Spleen (tissue), 11 donors: ENCODE data around the gene HID1. TPM values are rescaled to one million over a fixed set of nuclear protein-coding genes. Genes with fewer than 3 reads are reported as not detected.
"Not testable (repeated sequence)": the region's sequence is repeated elsewhere in the genome, so short reads cannot be mapped to it uniquely, and the experiment has no call there.

ENCODE experiments used
- DNase-seq: peaks from one replicate; pipeline ENCODE4 v3.0.0-alpha.2; 2020
- H3K27ac ChIP-seq, 8 donors: fragments of 200-600 bp; sonication (generic) in 7 of 8; 1 replicate in 4 of 8; 2 replicates in 4 of 8; pipeline versions ENCODE4 v1.5.0 to v1.8.0; 2016 to 2021; ENCODE audit warnings: inconsistent platforms in 4 of 8, mild to moderate bottlenecking in 4 of 8, moderate library complexity in 1 of 8
- H3K27me3 ChIP-seq, 7 donors: fragments of 200-600 bp; sonication (generic) in 6 of 7; replicated peaks in 1 of 7; 1 replicate in 4 of 7; 2 replicates in 3 of 7; pipeline versions ENCODE4 v1.5.0 to v1.8.0; 2016 to 2021; ENCODE audit warnings: inconsistent platforms in 3 of 7, mild to moderate bottlenecking in 1 of 7
- H3K36me3 ChIP-seq, 6 donors: fragments of 200-600 bp; sonication (generic) in 5 of 6; 1 replicate in 4 of 6; 2 replicates in 2 of 6; pipeline versions ENCODE4 v1.5.0 to v1.8.0; 2016 to 2021; ENCODE audit warnings: inconsistent platforms in 2 of 6
- H3K4me1 ChIP-seq, 6 donors: fragments of 200-600 bp; sonication (generic) in 5 of 6; 1 replicate in 3 of 6; 2 replicates in 3 of 6; pipeline versions ENCODE4 v1.5.0 to v1.8.0; 2016 to 2021; ENCODE audit warnings: inconsistent platforms in 3 of 6
- H3K4me3 ChIP-seq, 8 donors: fragments of 200-600 bp; sonication (generic) in 7 of 8; 1 replicate in 4 of 8; 2 replicates in 4 of 8; pipeline versions ENCODE4 v1.5.0 to v1.8.0; 2016 to 2021; ENCODE audit warnings: inconsistent platforms in 4 of 8, mild to moderate bottlenecking in 4 of 8, moderate library complexity in 2 of 8
- H3K9me3 ChIP-seq, 8 donors: fragments of 200-600 bp; sonication (generic) in 7 of 8; 1 replicate in 4 of 8; 2 replicates in 4 of 8; pipeline versions ENCODE4 v1.5.0 to v1.8.0; 2016 to 2021; ENCODE audit warnings: inconsistent platforms in 4 of 8
- CTCF ChIP-seq, 11 experiments: fragments of 200-600 bp in 7 of 11; fragments of 450-650 bp in 4 of 11; sonication (generic) in 4 of 11; IDR thresholded peaks in 8 of 11; conservative IDR thresholded peaks in 3 of 11; 1 replicate in 7 of 11; 2 replicates in 4 of 11; pipeline versions ENCODE4 v1.4.0 to v1.8.0; 2016 to 2021; ENCODE audit warnings: antibody characterized with exemption in 11 of 11, inconsistent platforms in 4 of 11, mild to moderate bottlenecking in 1 of 11
- POLR2A ChIP-seq, 3 donors: fragments of 450-650 bp; IDR thresholded peaks; one replicate each; pipeline ENCODE4 v1.5.1; 2017; ENCODE audit warnings: antibody characterized with exemption in 3 of 3, mild to moderate bottlenecking in 1 of 3
- POLR2AphosphoS5 ChIP-seq, 3 donors: sonication (generic); formaldehyde crosslinking; IDR thresholded peaks; one replicate each; pipeline ENCODE4 v1.5.1; 2017; ENCODE audit warnings: antibody characterized with exemption in 3 of 3
- WGBS, 5 donors: extraction: QIAGEN DNeasy Blood & Tissue Kit in 3 of 5; methylation state at CpG; one replicate each; pipeline versions ENCODE4 v1.1.5 to v1.1.7; 2013 to 2018; 5-methylcytosine and 5-hydroxymethylcytosine counted together
- intact Hi-C: fragments of 100-400 bp; cut with DNase I; formaldehyde crosslinking; loops from one replicate; pipeline ENCODE4 v1.15.0; 2023; ENCODE audit warnings: low total_unique reads
- polyA plus RNA-seq, 3 donors: library from polyadenylated mRNA; stranded (reverse); fragments of 200-250 nt; gene quantifications; one replicate each; pipeline ENCODE4 v1.2.1, GENCODE V29; 2013
- total RNA-seq, 7 donors: library from RNA; depleted of rRNA in 3 of 7; stranded (reverse); fragments of >200 nt in 3 of 7; fragmentation: NEBNext Ultra II Directional in 4 of 7; extraction: Animal tissue kit (Norgen Biotek cat#: 25700) in 4 of 7; gene quantifications; one replicate each; pipeline versions ENCODE4 v1.1.0 to v1.2.1, GENCODE V29; 2016 to 2021
- donor health status: healthy with polysubstance abuse.
- donor health status: DM: no; HTN: no; CAD: no; lungs with moderate emphysema.
- donor health status: DM: no; HTN: no; CAD: no.
- donor health status: Bipolar disorder and iron deficiency.
- donor health status: healthy.
- donor health status: DM: no; HTN: no; CAD: no.
- donor health status: DM: yes; HTN: yes; CAD: no.

The HID1 gene
- total and polyA plus RNA-seq, 10 donors = 5.2 to 39.4 (median 24.8) TPM

GRCh38 chr17:75010683-75011400, 38.3 kb upstream of the HID1 start:
- WGBS, 5 donors = 79 to 88% (median 85%) methylated on average over 8 of the region's 8 CpGs
- DNase-seq = no peak
- H3K4me3 ChIP-seq = no peak overlapping the region
- TF ChIP-seq POLR2AphosphoS5 (IDR thresholded peaks at IDR 0.05) (no peak), CTCF (IDR thresholded peaks at IDR 0.05 in 8 of 11, conservative IDR thresholded peaks at IDR 0.05 in 3 of 11) (no peak), POLR2A (IDR thresholded peaks at IDR 0.05) (no peak)
- peaks cover 12 to 38% (median 24%) of the 10 kb centered on the region in 6 donors for H3K4me1 ChIP-seq
- H3K9me3 ChIP-seq = no peaks in the 10 kb centered on the region
- H3K36me3 ChIP-seq = peaks cover 0 to 3% (median 0%) of the 10 kb centered on the region in 6 donors
- H3K27ac ChIP-seq = no peak overlapping the region
- intact Hi-C loops = no loop called here
- no peaks in the 10 kb centered on the region for H3K27me3 ChIP-seq

GRCh38 chr17:75009139-75009724, 36.7 kb upstream of the HID1 start:
- Histone ChIP-seq H3K4me1 (peaks cover 12 to 25% (median 21%) of the 10 kb centered on the region in 6 donors), H3K9me3 (no peaks in the 10 kb centered on the region), H3K27me3 (no peaks in the 10 kb centered on the region), H3K4me3 (no peak overlapping the region), H3K27ac (no peak overlapping the region), H3K36me3 (no peaks in the 10 kb centered on the region)
- no peak for TF ChIP-seq POLR2A (IDR thresholded peaks at IDR 0.05)
- TF ChIP-seq CTCF (IDR thresholded peaks at IDR 0.05 in 8 of 11, conservative IDR thresholded peaks at IDR 0.05 in 3 of 11) = no peak
- TF ChIP-seq POLR2AphosphoS5 (IDR thresholded peaks at IDR 0.05) = no peak
- no peak for DNase-seq
- intact Hi-C loops = no loop called here
- WGBS, 5 donors = 71 to 94% (median 73%) methylated on average over 2 of the region's 2 CpGs

GRCh38 chr17:75008373-75008772, 35.8 kb upstream of the HID1 start:
- no peak for DNase-seq
- WGBS, 5 donors = 76 to 89% (median 82%) methylated on average over 6 of the region's 6 CpGs
- Histone ChIP-seq H3K9me3 (no peaks in the 10 kb centered on the region), H3K4me3 (no peak overlapping the region), H3K4me1 (peaks cover 7 to 16% (median 14%) of the 10 kb centered on the region in 6 donors), H3K27me3 (no peaks in the 10 kb centered on the region), H3K27ac (no peak overlapping the region), H3K36me3 (peaks cover 0 to 9% (median 0%) of the 10 kb centered on the region in 6 donors)
- TF ChIP-seq POLR2A (IDR thresholded peaks at IDR 0.05) = no peak
- intact Hi-C loops = no loop called here

- intact Hi-C loops = no loop called here
- H3K36me3 ChIP-seq = peaks cover 0 to 26% (median 0%) of the 10 kb centered on the region in 6 donors
- H3K4me1 ChIP-seq = peaks cover 0 to 3% (median 1%) of the 10 kb centered on the region in 6 donors
- TF ChIP-seq POLR2AphosphoS5 (IDR thresholded peaks at IDR 0.05) (no peak), POLR2A (IDR thresholded peaks at IDR 0.05) (no peak), CTCF (IDR thresholded peaks at IDR 0.05 in 8 of 11, conservative IDR thresholded peaks at IDR 0.05 in 3 of 11) (no peak)
- no peak for DNase-seq
- no peak overlapping the region for H3K27ac ChIP-seq
- H3K4me3 ChIP-seq = no peak overlapping the region
- WGBS, 5 donors = 62 to 84% (median 69%) methylated on average over 5 of the region's 5 CpGs
- no peaks in the 10 kb centered on the region for H3K27me3 ChIP-seq
- no peaks in the 10 kb centered on the region for H3K9me3 ChIP-seq
Observed at GRCh38 chr17:75006653-75007052, 34.1 kb upstream of the HID1 start.

- DNase-seq, H3K4me3 ChIP-seq, H3K27me3 ChIP-seq, H3K27ac ChIP-seq, intact Hi-C loops, H3K9me3 ChIP-seq, H3K4me1 ChIP-seq: not testable (repeated sequence)
- peaks cover 0 to 29% (median 0%) of the 10 kb centered on the region in 6 donors for H3K36me3 ChIP-seq
- 90 to 95% (median 93%) methylated on average over 6 of the region's 6 CpGs for WGBS, 5 donors
Observed at GRCh38 chr17:75006084-75006483, 33.5 kb upstream of the HID1 start.
